Ectodermal cell (in vitro differentiated cells): ENCODE measurements around the gene NBPF15.
"Not testable (repeated sequence)": the region's sequence is repeated elsewhere in the genome, so short reads cannot be mapped to it uniquely, and the experiment has no call there.

Source experiments
- H3K27ac ChIP-seq: 2 replicates; pipeline ENCODE4 v1.7.0; 2013; ENCODE audit warnings: mild to moderate bottlenecking, low read depth, low read length; ENCODE audit not compliant: insufficient read depth, poor library complexity, severe bottlenecking
- H3K27me3 ChIP-seq: 2 replicates; pipeline ENCODE4 v1.7.0; 2013; ENCODE audit warnings: mild to moderate bottlenecking, low read length; ENCODE audit not compliant: insufficient read depth, control insufficient read depth, poor library complexity, severe bottlenecking
- H3K36me3 ChIP-seq: one replicate; pipeline ENCODE4 v1.7.0; 2013; ENCODE audit warnings: low read length; ENCODE audit not compliant: control insufficient read depth, insufficient read depth
- H3K4me1 ChIP-seq: one replicate; pipeline ENCODE4 v1.7.0; 2013; ENCODE audit warnings: low read length; ENCODE audit not compliant: control insufficient read depth, insufficient read depth
- H3K4me3 ChIP-seq: 2 replicates; pipeline ENCODE4 v1.7.0; 2013; ENCODE audit warnings: low read depth, low read length, control low read depth; ENCODE audit not compliant: insufficient read depth
- H3K9me3 ChIP-seq: 2 replicates; pipeline ENCODE4 v1.7.0; 2013; ENCODE audit warnings: mild to moderate bottlenecking, low read length, moderate library complexity; ENCODE audit not compliant: control insufficient read depth
- WGBS, 2 experiments: methylation state at CpG; one replicate each; pipeline ENCODE4 v1.1.7; 2013; ENCODE audit warnings: missing lambda C conversion rate in 2 of 2; 5-methylcytosine and 5-hydroxymethylcytosine counted together

The NBPF15 gene

GRCh38 chr1:144460686-144461085 lies 783 bp downstream of the NBPF15 start:
- not testable (repeated sequence) for H3K36me3 ChIP-seq, H3K4me1 ChIP-seq, H3K27me3 ChIP-seq, H3K27ac ChIP-seq, H3K9me3 ChIP-seq
- WGBS, 2 experiments = 0% methylated on average over 4 of the region's 15 CpGs
- H3K4me3 ChIP-seq = peak overlapping the region; percentile 50

- H3K27me3 ChIP-seq, H3K4me1 ChIP-seq, H3K4me3 ChIP-seq, H3K27ac ChIP-seq, H3K9me3 ChIP-seq, H3K36me3 ChIP-seq: not testable (repeated sequence)
- WGBS, 2 experiments = 97 to 98% methylated on average over 12 to 15 of the region's 18 CpGs
Measured at GRCh38 chr1:144442402-144442801, 19.1 kb downstream of the NBPF15 start.

- not testable (repeated sequence) for H3K9me3 ChIP-seq, H3K36me3 ChIP-seq, H3K27ac ChIP-seq, H3K27me3 ChIP-seq, H3K4me1 ChIP-seq, H3K4me3 ChIP-seq
- 28 to 38% methylated on average over 4 to 5 of the region's 7 CpGs for WGBS, 2 experiments
Measured at GRCh38 chr1:144439737-144440136, 21.7 kb downstream of the NBPF15 start.

GRCh38 chr1:144418891-144419694 lies 42.4 kb downstream of the NBPF15 start:
- not testable (repeated sequence) for H3K4me1 ChIP-seq, H3K27me3 ChIP-seq, H3K9me3 ChIP-seq, H3K36me3 ChIP-seq, H3K27ac ChIP-seq
- 1% methylated on average over 35 to 36 of the region's 46 CpGs for WGBS, 2 experiments
- H3K4me3 ChIP-seq = peak overlapping the region; percentile 49

DNA sequence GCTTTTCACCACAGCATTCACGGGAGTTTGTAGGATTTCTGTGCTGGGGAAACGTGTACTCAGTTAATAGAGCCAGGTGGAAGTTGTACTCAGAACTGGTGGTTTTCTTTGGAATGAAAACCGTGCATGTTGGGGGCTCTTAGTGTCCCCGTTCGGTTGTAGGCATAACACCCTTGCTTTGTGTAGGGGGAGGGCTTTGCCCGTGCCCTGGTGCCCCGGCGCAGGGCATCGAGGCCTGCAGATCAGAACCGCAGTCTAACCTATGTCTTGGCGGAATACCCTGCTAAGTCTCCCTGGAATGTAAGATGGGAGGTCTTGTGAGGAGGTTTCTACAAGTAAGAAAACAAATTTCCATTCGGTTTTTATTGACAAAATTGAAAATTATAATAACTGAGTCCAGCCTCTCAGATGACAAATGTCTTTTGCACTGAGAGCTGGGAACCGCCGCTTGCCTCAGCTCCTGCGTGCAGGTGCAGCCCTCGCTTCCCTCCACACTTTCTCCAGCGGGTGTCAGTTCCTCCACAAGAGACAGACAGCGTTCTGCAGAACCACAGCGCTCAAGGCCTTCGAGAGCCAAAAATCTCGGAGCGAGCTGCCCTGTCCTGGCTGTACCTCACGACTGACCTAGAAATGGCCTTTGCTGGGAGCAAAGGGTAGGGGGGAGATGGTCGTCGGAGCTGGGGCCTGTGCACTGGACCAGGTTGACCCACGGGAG lies 47.9 kb downstream of the NBPF15 start:
- not testable (repeated sequence) for H3K27me3 ChIP-seq, H3K27ac ChIP-seq, H3K36me3 ChIP-seq, H3K4me1 ChIP-seq, H3K9me3 ChIP-seq
- peak overlapping the region; percentile 35 for H3K4me3 ChIP-seq
- WGBS, 2 experiments = 51 to 55% methylated on average over 6 to 7 of the region's 26 CpGs

GRCh38 chr1:144412491-144413403 lies 48.7 kb downstream of the NBPF15 start:
- not testable (repeated sequence) for H3K27me3 ChIP-seq, H3K9me3 ChIP-seq, H3K36me3 ChIP-seq, H3K4me1 ChIP-seq
- Histone ChIP-seq H3K4me3 (peak overlapping the region; percentile 35), H3K27ac (peak overlapping the region; percentile 89)
- 10% methylated on average over 26 to 32 of the region's 41 CpGs for WGBS, 2 experiments

- not testable (repeated sequence) for H3K9me3 ChIP-seq, H3K36me3 ChIP-seq, H3K4me3 ChIP-seq, H3K27ac ChIP-seq, H3K27me3 ChIP-seq, H3K4me1 ChIP-seq
- 5 to 6% methylated on average over 17 to 18 of the region's 23 CpGs for WGBS, 2 experiments
Measured at GRCh38 chr1:144412068-144412471, 49.4 kb downstream of the NBPF15 start.

DNA sequence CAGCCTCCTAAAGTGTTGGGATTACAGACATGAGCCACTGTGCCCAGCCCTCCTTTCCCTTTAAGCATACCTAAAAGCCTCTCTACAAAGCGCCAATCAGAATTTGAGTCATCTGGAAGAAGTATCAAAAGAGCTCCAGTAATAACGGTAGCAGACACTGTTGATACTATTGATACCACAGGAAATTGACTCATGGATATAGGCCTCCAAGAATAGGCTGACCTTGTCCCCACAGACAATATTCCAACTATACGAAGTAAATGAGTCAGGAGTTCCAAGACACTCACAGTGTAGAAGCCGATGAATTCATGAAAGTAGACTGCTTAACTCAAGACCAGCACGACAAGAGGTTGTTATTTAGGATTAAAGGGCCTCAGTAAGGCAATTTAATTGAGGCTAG lies 58.7 kb downstream of the NBPF15 start:
- not testable (repeated sequence) for H3K27ac ChIP-seq, H3K4me3 ChIP-seq, H3K4me1 ChIP-seq, H3K9me3 ChIP-seq, H3K27me3 ChIP-seq, H3K36me3 ChIP-seq
- WGBS, 2 experiments = 100% methylated on average over 1 of the region's 5 CpGs; no CpG with 5 or more reads in 1 of the 2 experiments

DNA sequence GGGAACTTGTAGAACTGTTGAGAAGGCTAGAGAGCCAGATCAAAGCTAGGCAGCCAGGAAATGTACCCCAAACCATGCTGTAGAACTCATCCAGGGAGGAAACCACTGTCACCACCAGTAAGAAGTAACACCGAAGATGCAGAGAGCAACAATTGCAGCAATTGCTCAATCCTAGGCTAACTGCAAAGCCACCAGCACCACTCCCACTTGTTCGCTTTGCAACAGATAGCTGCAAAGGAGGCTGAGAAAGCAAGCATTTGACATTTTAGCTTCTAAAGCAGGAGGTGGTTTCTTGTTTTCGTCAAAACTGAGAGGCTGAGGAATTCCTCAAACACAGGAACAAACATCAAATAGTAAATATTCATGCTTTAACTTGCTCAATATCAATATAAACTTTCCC lies 89.8 kb downstream of the NBPF15 start:
- H3K9me3 ChIP-seq, H3K4me1 ChIP-seq, H3K4me3 ChIP-seq, H3K36me3 ChIP-seq, H3K27me3 ChIP-seq, H3K27ac ChIP-seq: not testable (repeated sequence)
- WGBS, 2 experiments = no CpG with 5 or more reads among the region's 3 CpGs
